WTC11 (cell line): ENCODE data around the gene GALNT7.

Experiments used
- CREB1 ChIP-seq: sonication (generic); formaldehyde crosslinking; IDR thresholded peaks from 2 replicates; pipeline ENCODE4 v1.8.0; 2023; ENCODE audit warnings: mild to moderate bottlenecking, missing genetic modification reagents
- CREM ChIP-seq: sonication (generic); formaldehyde crosslinking; IDR thresholded peaks from 2 replicates; pipeline ENCODE4 v1.8.1; 2022; ENCODE audit warnings: mild to moderate bottlenecking, missing genetic modification reagents, moderate library complexity
- ESRRA ChIP-seq: sonication (generic); formaldehyde crosslinking; IDR thresholded peaks from 2 replicates; pipeline ENCODE4 v1.8.1; 2022; ENCODE audit warnings: mild to moderate bottlenecking, missing genetic modification reagents, borderline replicate concordance
- GABPB1 ChIP-seq: sonication (generic); formaldehyde crosslinking; IDR thresholded peaks from 2 replicates; pipeline ENCODE4 v1.8.1; 2023; ENCODE audit warnings: mild to moderate bottlenecking, missing genetic modification reagents
- JUN ChIP-seq: sonication (generic); formaldehyde crosslinking; IDR thresholded peaks from 2 replicates; pipeline ENCODE4 v1.8.0; 2023; ENCODE audit warnings: mild to moderate bottlenecking, missing genetic modification reagents
- NFE2L1 ChIP-seq: sonication (generic); formaldehyde crosslinking; IDR thresholded peaks from 2 replicates; pipeline ENCODE4 v1.8.1; 2023; ENCODE audit warnings: missing genetic modification reagents
- NFYB ChIP-seq: sonication (generic); formaldehyde crosslinking; conservative IDR thresholded peaks from 2 replicates; pipeline ENCODE4 v1.8.0; 2022; ENCODE audit warnings: low read depth, missing genetic modification reagents
- SMAD4 ChIP-seq: sonication (generic); formaldehyde crosslinking; IDR thresholded peaks from 2 replicates; pipeline ENCODE4 v1.8.0; 2022; ENCODE audit warnings: mild to moderate bottlenecking, missing genetic modification reagents
- SP1 ChIP-seq: sonication (generic); formaldehyde crosslinking; conservative IDR thresholded peaks from 2 replicates; pipeline ENCODE4 v1.8.1; 2022; ENCODE audit warnings: missing genetic modification reagents
- TF ChIP-seq, protein P1 (sequence below): sonication (generic); formaldehyde crosslinking; IDR thresholded peaks from 2 replicates; pipeline ENCODE4 v1.8.0; 2022; ENCODE audit warnings: mild to moderate bottlenecking, missing genetic modification reagents
- TF ChIP-seq, protein P2 (sequence below): fragments of 200-600 bp; IDR thresholded peaks from 2 replicates; pipeline ENCODE4 v1.8.0; 2022; ENCODE audit warnings: antibody characterized with exemption
- TF ChIP-seq, protein P3 (sequence below): sonication (generic); formaldehyde crosslinking; IDR thresholded peaks from 2 replicates; pipeline ENCODE4 v1.8.0; 2022; ENCODE audit warnings: mild to moderate bottlenecking, missing genetic modification reagents

DNA sequence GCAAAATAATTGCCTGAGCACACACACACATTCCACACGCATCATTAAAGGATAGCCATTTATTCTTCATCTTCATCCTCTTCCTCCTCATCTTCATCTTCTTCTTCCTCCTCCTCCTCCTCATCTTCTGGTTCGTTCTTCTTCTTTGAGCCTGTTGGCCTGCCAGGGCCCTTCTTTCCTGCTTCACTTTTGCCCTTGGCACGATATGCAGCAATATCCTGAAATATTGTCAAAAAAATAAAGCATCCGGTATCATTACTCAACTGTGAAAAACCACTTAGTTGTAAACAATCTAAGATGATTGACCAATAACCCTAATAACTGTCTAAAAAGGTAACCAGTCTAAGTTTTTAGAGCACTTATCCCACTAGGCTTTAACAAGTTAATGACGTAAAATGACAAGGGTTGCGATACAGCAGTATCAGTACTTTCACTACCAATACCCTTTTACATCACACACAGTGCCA is 163.4 kb downstream of the GALNT7 start:
- TF ChIP-seq, protein P1, sequence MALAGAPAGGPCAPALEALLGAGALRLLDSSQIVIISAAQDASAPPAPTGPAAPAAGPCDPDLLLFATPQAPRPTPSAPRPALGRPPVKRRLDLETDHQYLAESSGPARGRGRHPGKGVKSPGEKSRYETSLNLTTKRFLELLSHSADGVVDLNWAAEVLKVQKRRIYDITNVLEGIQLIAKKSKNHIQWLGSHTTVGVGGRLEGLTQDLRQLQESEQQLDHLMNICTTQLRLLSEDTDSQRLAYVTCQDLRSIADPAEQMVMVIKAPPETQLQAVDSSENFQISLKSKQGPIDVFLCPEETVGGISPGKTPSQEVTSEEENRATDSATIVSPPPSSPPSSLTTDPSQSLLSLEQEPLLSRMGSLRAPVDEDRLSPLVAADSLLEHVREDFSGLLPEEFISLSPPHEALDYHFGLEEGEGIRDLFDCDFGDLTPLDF (CRISPR knock-in tag): no peak
- no peak for TF ChIP-seq NFE2L1 (CRISPR knock-in tag)
- TF ChIP-seq, protein P2, sequence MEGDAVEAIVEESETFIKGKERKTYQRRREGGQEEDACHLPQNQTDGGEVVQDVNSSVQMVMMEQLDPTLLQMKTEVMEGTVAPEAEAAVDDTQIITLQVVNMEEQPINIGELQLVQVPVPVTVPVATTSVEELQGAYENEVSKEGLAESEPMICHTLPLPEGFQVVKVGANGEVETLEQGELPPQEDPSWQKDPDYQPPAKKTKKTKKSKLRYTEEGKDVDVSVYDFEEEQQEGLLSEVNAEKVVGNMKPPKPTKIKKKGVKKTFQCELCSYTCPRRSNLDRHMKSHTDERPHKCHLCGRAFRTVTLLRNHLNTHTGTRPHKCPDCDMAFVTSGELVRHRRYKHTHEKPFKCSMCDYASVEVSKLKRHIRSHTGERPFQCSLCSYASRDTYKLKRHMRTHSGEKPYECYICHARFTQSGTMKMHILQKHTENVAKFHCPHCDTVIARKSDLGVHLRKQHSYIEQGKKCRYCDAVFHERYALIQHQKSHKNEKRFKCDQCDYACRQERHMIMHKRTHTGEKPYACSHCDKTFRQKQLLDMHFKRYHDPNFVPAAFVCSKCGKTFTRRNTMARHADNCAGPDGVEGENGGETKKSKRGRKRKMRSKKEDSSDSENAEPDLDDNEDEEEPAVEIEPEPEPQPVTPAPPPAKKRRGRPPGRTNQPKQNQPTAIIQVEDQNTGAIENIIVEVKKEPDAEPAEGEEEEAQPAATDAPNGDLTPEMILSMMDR: no peak
- TF ChIP-seq, protein P3, sequence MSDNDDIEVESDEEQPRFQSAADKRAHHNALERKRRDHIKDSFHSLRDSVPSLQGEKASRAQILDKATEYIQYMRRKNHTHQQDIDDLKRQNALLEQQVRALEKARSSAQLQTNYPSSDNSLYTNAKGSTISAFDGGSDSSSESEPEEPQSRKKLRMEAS (CRISPR knock-in tag): no peak
- no peak for TF ChIP-seq ESRRA (CRISPR knock-in tag)
- TF ChIP-seq CREB1 (CRISPR knock-in tag): no peak
- TF ChIP-seq JUN: no peak
- no peak for TF ChIP-seq SP1 (CRISPR knock-in tag)
- TF ChIP-seq SMAD4: no peak
- no peak for TF ChIP-seq NFYB (CRISPR knock-in tag)
- no peak for TF ChIP-seq GABPB1
- no peak for TF ChIP-seq CREM (CRISPR knock-in tag)
